ENCODE data around the gene CANT1. TPM values are rescaled to one million over a fixed set of nuclear protein-coding genes. Genes with fewer than 3 reads are reported as not detected.

The CANT1 gene
- total RNA-seq, 1 experiment from 2014 or later, result 116 TPM

- POLR2A ChIA-PET (ENCODE audit: unreplicated experiment), result interaction anchor here (0.7 kb wide), 1 partner anchor 180 kb away, joined by 3 read pairs; no protein-coding TSS in a partner anchor
- Histone ChIP-seq H2AFZ (no peak overlapping the region), H3F3A (ENCODE audit: insufficient read depth, low read depth) (peaks cover 26% of the 10 kb centered on the region), H3K27me3 (ENCODE audit: insufficient read depth, low read depth) (no peaks in the 10 kb centered on the region), H3K9me3 (ENCODE audit: insufficient read depth, low read depth) (no peaks in the 10 kb centered on the region), H3K27ac (no peak overlapping the region), H3K9me2 (ENCODE audit: insufficient read depth) (no peaks in the 10 kb centered on the region), H3K4me3 (no peak overlapping the region), H3K4me1 (replicated peaks; ENCODE audit: insufficient read depth) (peaks cover 34% of the 10 kb centered on the region), H3K79me2 (ENCODE audit: low read depth) (peaks cover 83% of the 10 kb centered on the region), H3K4me2 (no peak overlapping the region), H4K20me1 (ENCODE audit: insufficient read depth) (peaks cover 4% of the 10 kb centered on the region), H3K36me3 (ENCODE audit: low read depth) (peaks cover 10% of the 10 kb centered on the region; the same call in 1 of the 2 replicates)
- DNase-seq, result peak in 1 of 2 experiments; percentile 79
- CTCF ChIA-PET, result interaction anchor here (0.6 to 1.2 kb wide), 2 partner anchors 19 to 80 kb away, joined by 3 read pairs; partner anchors contain the start of gene LGALS3BP
- no TSS peak for BruUV-seq (replicated peaks)
- no peak for TF ChIP-seq CTCF (conservative IDR thresholded peaks at IDR 0.05)
- no peak for TF ChIP-seq EZH2 (IDR thresholded peaks at IDR 0.05; ENCODE audit: low read depth)
- intact Hi-C loops (cut with micrococcal nuclease; ENCODE audit: unreplicated experiment), result no loop called here
Observed at GRCh38 chr17:78998311-78999055, 11.1 kb downstream of the CANT1 start.

GRCh38 chr17:78997881-78998280 lies 11.7 kb downstream of the CANT1 start:
- POLR2A ChIA-PET (ENCODE audit: unreplicated experiment), result no interaction called here
- Histone ChIP-seq H4K20me1 (ENCODE audit: insufficient read depth) (peaks cover 4% of the 10 kb centered on the region), H3K4me3 (no peak overlapping the region), H3K27me3 (ENCODE audit: insufficient read depth, low read depth) (no peaks in the 10 kb centered on the region), H3K4me2 (no peak overlapping the region), H3K9me2 (ENCODE audit: insufficient read depth) (no peaks in the 10 kb centered on the region), H2AFZ (no peak overlapping the region), H3K36me3 (ENCODE audit: low read depth) (peaks cover 16% of the 10 kb centered on the region; the same call in 1 of the 2 replicates), H3K27ac (no peak overlapping the region), H3K9me3 (ENCODE audit: insufficient read depth, low read depth) (no peaks in the 10 kb centered on the region), H3K4me1 (replicated peaks; ENCODE audit: insufficient read depth) (peaks cover 34% of the 10 kb centered on the region), H3K79me2 (ENCODE audit: low read depth) (peaks cover 83% of the 10 kb centered on the region), H3F3A (ENCODE audit: insufficient read depth, low read depth) (peaks cover 26% of the 10 kb centered on the region)
- no TSS peak for BruUV-seq (replicated peaks)
- intact Hi-C loops (cut with micrococcal nuclease; ENCODE audit: unreplicated experiment), result loop anchor here (2.0 kb wide), 1 partner anchor 19 kb away; no protein-coding TSS in a partner anchor
- no peak for DNase-seq
- CTCF ChIA-PET, result interaction anchor here (0.6 to 1.2 kb wide), 2 partner anchors 18 to 80 kb away, joined by 3 read pairs; partner anchors contain the start of gene LGALS3BP
- TF ChIP-seq CTCF (conservative IDR thresholded peaks at IDR 0.05), result no peak
- TF ChIP-seq EZH2 (IDR thresholded peaks at IDR 0.05; ENCODE audit: low read depth), result no peak

- intact Hi-C loops (cut with micrococcal nuclease; ENCODE audit: unreplicated experiment), result loop anchor here (2.0 kb wide), 1 partner anchor 20 kb away; no protein-coding TSS in a partner anchor
- H3K4me3 ChIP-seq, result no peak overlapping the region
- H3K36me3 ChIP-seq (ENCODE audit: low read depth), result peaks cover 22% of the 10 kb centered on the region
- TF ChIP-seq CTCF (conservative IDR thresholded peaks at IDR 0.05), result no peak
- TF ChIP-seq EZH2 (IDR thresholded peaks at IDR 0.05; ENCODE audit: low read depth), result no peak
- no peaks in the 10 kb centered on the region for H3K9me3 ChIP-seq (ENCODE audit: insufficient read depth, low read depth)
- POLR2A ChIA-PET (ENCODE audit: unreplicated experiment), result interaction anchor here (0.6 to 1.4 kb wide), 2 partner anchors 11 to 78 kb away, joined by 6 to 9 read pairs; partner anchors contain the start of gene ENGASE
- H3F3A ChIP-seq (ENCODE audit: insufficient read depth, low read depth), result peaks cover 26% of the 10 kb centered on the region
- DNase-seq, result no peak
- no peak overlapping the region for H2AFZ ChIP-seq
- peaks cover 81% of the 10 kb centered on the region for H3K79me2 ChIP-seq (ENCODE audit: low read depth)
- peak overlapping the region; percentile 62 for H3K27ac ChIP-seq
- peak overlapping the region; percentile 50; the same call in 1 of the 2 replicates for H3K4me2 ChIP-seq
- H4K20me1 ChIP-seq (ENCODE audit: insufficient read depth), result peaks cover 4% of the 10 kb centered on the region
- BruUV-seq (replicated peaks), result no TSS peak
- H3K4me1 ChIP-seq (replicated peaks; ENCODE audit: insufficient read depth), result peaks cover 34% of the 10 kb centered on the region
- CTCF ChIA-PET, result no interaction called here
- H3K27me3 ChIP-seq (ENCODE audit: insufficient read depth, low read depth), result no peaks in the 10 kb centered on the region
- H3K9me2 ChIP-seq (ENCODE audit: insufficient read depth), result no peaks in the 10 kb centered on the region
Observed at GRCh38 chr17:78997231-78997741, 12.3 kb downstream of the CANT1 start.

Measured in PC-9 (cell line).